PC-3 (cell line): ENCODE data around the gene KIFAP3. TPM values are rescaled to one million over a fixed set of nuclear protein-coding genes. Genes with fewer than 3 reads are reported as not detected.
A peak's percentile ranks its signal among the peaks of the same experiment; 100 is the strongest.
"Not testable (repeated sequence)": the region's sequence is repeated elsewhere in the genome, so short reads cannot be mapped to it uniquely, and the experiment has no call there.

ENCODE experiments used
- ATAC-seq: fragments of 200-7000 bp; cut with Tn5 transposase; 2 replicates; pipeline ENCODE4 v1.9.1; 2020; ENCODE audit warnings: mild to moderate bottlenecking, moderate library complexity
- BruUV-seq: library from RNA; stranded (reverse); fragments of 400-500 nt; replicated peaks from 2 replicates; lab custom pipeline; 2021; lab: Mats Ljungman, UMichigan
- CTCF ChIA-PET: fragments of 300-600 bp; sonication (Branson Sonifier 250); formaldehyde crosslinking; loops from one replicate; lab custom pipeline; 2022; ENCODE audit warnings: antibody characterized with exemption; lab: Charles Lee
- POLR2A ChIA-PET: fragments of 300-600 bp; sonication (Branson Sonifier 250); formaldehyde crosslinking; loops from one replicate; lab custom pipeline; 2022; ENCODE audit warnings: antibody characterized with exemption; ENCODE audit not compliant: unreplicated experiment; lab: Charles Lee
- DNase-seq: peaks from one replicate; pipeline ENCODE4 v3.0.0-alpha.2; 2015
- H2AFZ ChIP-seq: fragments of 300-600 bp; sonication (generic); 2 replicates; pipeline ENCODE4 v1.6.0; 2016; ENCODE audit warnings: antibody characterized with exemption, low read length
- H3F3A ChIP-seq: fragments of 300-600 bp; sonication (generic); one replicate; pipeline ENCODE4 v1.6.0; 2017; ENCODE audit warnings: antibody characterized with exemption, low read length, control low read depth, mild to moderate bottlenecking; ENCODE audit not compliant: unreplicated experiment
- H3K27ac ChIP-seq: fragments of 300-600 bp; sonication (generic); 2 replicates; pipeline ENCODE4 v1.5.1; 2016; ENCODE audit warnings: mild to moderate bottlenecking, low read length
- H3K27me3 ChIP-seq: fragments of 300-600 bp; sonication (generic); 2 replicates; pipeline ENCODE4 v1.6.1; 2016; ENCODE audit warnings: low read length, mixed read lengths
- H3K36me3 ChIP-seq: fragments of 300-600 bp; sonication (generic); 2 replicates; pipeline ENCODE4 v1.6.1; 2016; ENCODE audit warnings: low read depth, mixed run types, low read length, mixed read lengths
- H3K4me1 ChIP-seq: fragments of 300-600 bp; sonication (generic); 2 replicates; pipeline ENCODE4 v1.5.1; 2016; ENCODE audit warnings: low read length; ENCODE audit not compliant: insufficient read depth
- H3K4me2 ChIP-seq: fragments of 300-600 bp; sonication (generic); 2 replicates; pipeline ENCODE4 v1.6.0; 2016; ENCODE audit warnings: low read length
- H3K4me3 ChIP-seq: fragments of 300-600 bp; sonication (generic); 2 replicates; pipeline ENCODE4 v1.5.1; 2016; ENCODE audit warnings: mild to moderate bottlenecking, low read length, mixed read lengths
- H3K79me2 ChIP-seq: fragments of 300-600 bp; sonication (generic); 2 replicates; pipeline ENCODE4 v1.6.1; 2017; ENCODE audit warnings: low read length, mixed read lengths
- H3K9ac ChIP-seq: fragments of 300-600 bp; sonication (generic); 2 replicates; pipeline ENCODE4 v1.6.0; 2016; ENCODE audit warnings: mild to moderate bottlenecking, low read length
- H3K9me2 ChIP-seq: fragments of 300-600 bp; sonication (generic); replicated peaks from 2 replicates; pipeline ENCODE4 v1.6.1; 2016; ENCODE audit warnings: mixed run types, low read length, mixed read lengths
- H3K9me3 ChIP-seq: fragments of 300-600 bp; sonication (generic); 2 replicates; pipeline ENCODE4 v1.6.1; 2016; ENCODE audit warnings: low read length, mixed read lengths
- H4K20me1 ChIP-seq: fragments of 300-600 bp; sonication (generic); 2 replicates; pipeline ENCODE4 v1.6.1; 2016; ENCODE audit warnings: low read length, mixed read lengths
- CTCF ChIP-seq: fragments of 300-600 bp; sonication (generic); conservative IDR thresholded peaks from 2 replicates; pipeline ENCODE4 v1.5.1; 2017; ENCODE audit warnings: antibody characterized with exemption, low read depth, mild to moderate bottlenecking, low read length
- EZH2 ChIP-seq: fragments of 300-600 bp; sonication (generic); IDR thresholded peaks from one replicate; pipeline ENCODE4 v1.6.1; 2017; ENCODE audit warnings: antibody characterized with exemption, mild to moderate bottlenecking, low read length; ENCODE audit not compliant: unreplicated experiment
- EZH2phosphoT487 ChIP-seq: fragments of 300-600 bp; sonication (generic); IDR thresholded peaks from 2 replicates; pipeline ENCODE4 v1.6.1; 2018; ENCODE audit warnings: mild to moderate bottlenecking, antibody characterized with exemption, low read length, borderline replicate concordance
- intact Hi-C: fragments of 100-400 bp; cut with micrococcal nuclease; formaldehyde crosslinking; loops from 2 replicates; pipeline ENCODE4 v1.9.0; 2023
- total RNA-seq: library from RNA; depleted of rRNA; stranded (reverse); fragments of >200 nt; gene quantifications from 2 replicates; pipeline ENCODE4 v1.2.3, GENCODE V29; 2014

KIFAP3 gene
- total RNA-seq, 1 experiment from 2014 or later = 6.9 TPM

GRCh38 chr1:170063109-170063826 lies 11.2 kb downstream of the KIFAP3 start:
- Histone ChIP-seq H3K27ac (peak overlapping the region; percentile 81), H3K79me2 (peaks cover 7% of the 10 kb centered on the region; the same call in 1 of the 2 replicates), H3K9me3 (no peaks in the 10 kb centered on the region), H3K27me3 (no peaks in the 10 kb centered on the region), H3K9me2 (no peaks in the 10 kb centered on the region), H3K4me2 (peak overlapping the region; percentile 78), H3K9ac (peak overlapping the region; percentile 17; the same call in 1 of the 2 replicates), H3F3A (no peaks in the 10 kb centered on the region), H3K4me1 (peaks cover 19% of the 10 kb centered on the region), H3K36me3 (no peaks in the 10 kb centered on the region), H3K4me3 (peak overlapping the region; percentile 56), H2AFZ (0 out of 2 replicates have a peak overlapping the region, but pooled peaks have one; percentile 4), H4K20me1 (no peaks in the 10 kb centered on the region)
- intact Hi-C loops = no loop called here
- CTCF ChIA-PET = no interaction called here
- TF ChIP-seq EZH2 (no peak), EZH2phosphoT487 (no peak), CTCF (no peak)
- DNase-seq (peak; percentile 76), ATAC-seq (peak; percentile 84)
- POLR2A ChIA-PET = no interaction called here
- no TSS peak for BruUV-seq

DNA sequence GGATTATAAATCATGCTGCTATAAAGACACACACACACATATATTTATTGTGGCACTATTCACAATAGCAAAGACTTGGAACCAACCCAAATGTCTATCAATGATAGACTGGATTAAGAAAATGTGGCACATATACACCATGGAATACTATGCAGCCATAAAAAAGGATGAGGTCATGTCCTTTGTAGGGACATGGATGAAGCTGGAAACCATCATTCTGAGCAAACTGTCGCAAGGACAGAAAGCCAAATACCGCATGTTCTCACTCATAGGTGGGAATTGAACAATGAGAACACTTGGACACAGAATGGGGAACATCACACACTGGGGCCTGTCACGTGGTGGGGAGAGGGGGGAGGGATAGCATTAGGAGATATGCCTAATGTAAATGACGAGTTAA lies 12.8 kb downstream of the KIFAP3 start:
- H3K79me2 ChIP-seq, ATAC-seq, H3K9me2 ChIP-seq, H3K4me2 ChIP-seq, H3K9ac ChIP-seq, H3K36me3 ChIP-seq, intact Hi-C loops, H3K9me3 ChIP-seq, CTCF ChIA-PET, POLR2A ChIA-PET, DNase-seq, H3F3A ChIP-seq, H2AFZ ChIP-seq, H4K20me1 ChIP-seq, BruUV-seq, H3K27ac ChIP-seq, H3K4me3 ChIP-seq, H3K27me3 ChIP-seq: not testable (repeated sequence)
- peaks cover 19% of the 10 kb centered on the region for H3K4me1 ChIP-seq

DNA sequence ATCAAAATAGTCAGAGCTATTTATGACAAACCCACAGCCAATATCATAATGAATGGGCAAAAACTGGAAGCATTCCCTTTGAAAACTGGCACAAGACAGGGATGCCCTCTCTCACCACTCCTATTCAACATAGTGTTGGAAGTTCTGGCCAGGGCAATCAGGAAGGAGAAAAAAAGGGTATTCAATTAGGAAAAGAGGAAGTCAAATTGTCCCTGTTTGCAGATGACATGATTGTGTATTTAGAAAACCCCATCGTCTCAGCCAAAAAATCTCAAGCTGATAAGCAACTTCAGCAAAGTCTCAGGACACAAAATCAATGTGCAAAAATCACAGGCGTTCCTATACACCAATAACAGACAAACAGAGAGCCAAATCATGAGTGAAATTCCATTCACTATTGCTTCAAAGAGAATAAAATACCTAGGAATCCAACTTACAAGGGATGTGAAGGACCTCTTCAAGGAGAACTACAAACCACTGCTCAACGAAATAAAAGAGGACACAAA lies 14.4 kb downstream of the KIFAP3 start:
- H3K79me2 ChIP-seq, H3K27me3 ChIP-seq, DNase-seq, POLR2A ChIA-PET, H4K20me1 ChIP-seq, ATAC-seq, H3K4me3 ChIP-seq, H3K9me2 ChIP-seq, CTCF ChIA-PET, H3F3A ChIP-seq, H3K9ac ChIP-seq, H3K27ac ChIP-seq, H3K9me3 ChIP-seq, H3K4me2 ChIP-seq, intact Hi-C loops, H3K36me3 ChIP-seq, H2AFZ ChIP-seq, BruUV-seq: not testable (repeated sequence)
- peaks cover 15% of the 10 kb centered on the region for H3K4me1 ChIP-seq
